HFFc6 (cell line): ENCODE data around the gene FADS6. TPM values are rescaled to one million over a fixed set of nuclear protein-coding genes. Genes with fewer than 3 reads are reported as not detected.
"Not testable (repeated sequence)": the region's sequence is repeated elsewhere in the genome, so short reads cannot be mapped to it uniquely, and the experiment has no call there.

Experiments used
- DNase-seq: peaks from one replicate; pipeline ENCODE4 v3.0.0-alpha.2; 2018
- H3K27ac Mint-ChIP-seq: 2 replicates; pipeline ENCODE4 v1.8.0; 2020; ENCODE audit warnings: mild to moderate bottlenecking, mixed read lengths
- H3K27me3 Mint-ChIP-seq: 2 replicates; pipeline ENCODE4 v1.8.0; 2021; ENCODE audit warnings: mild to moderate bottlenecking, moderate library complexity, mixed read lengths; ENCODE audit not compliant: insufficient read depth
- H3K36me3 Mint-ChIP-seq: 2 replicates; pipeline ENCODE4 v1.8.0; 2021; ENCODE audit warnings: low read depth, mixed read lengths
- H3K4me1 Mint-ChIP-seq: 2 replicates; pipeline ENCODE4 v1.8.0; 2020; ENCODE audit warnings: low read depth, mixed read lengths
- H3K4me3 Mint-ChIP-seq: 2 replicates; pipeline ENCODE4 v1.8.0; 2020; ENCODE audit warnings: mild to moderate bottlenecking, moderate library complexity, mixed read lengths
- H3K9me3 Mint-ChIP-seq: 2 replicates; pipeline ENCODE4 v1.8.0; 2020; ENCODE audit warnings: mild to moderate bottlenecking, mixed read lengths
- CTCF ChIP-seq: fragments of 200-600 bp; sonication (generic); IDR thresholded peaks from 2 replicates; pipeline ENCODE4 v1.5.0; 2021; ENCODE audit warnings: antibody characterized with exemption, mild to moderate bottlenecking
- total RNA-seq, 6 experiments: library from RNA; stranded (reverse); fragmentation: NEBNext Ultra II Directional; extraction: Animal tissue kit (Norgen Biotek cat#: 25700); gene quantifications; 2 replicates in 1 of 6; 3 replicates in 5 of 6; pipeline ENCODE4 v1.2.3, GENCODE V29; 2021

The FADS6 gene
- total RNA-seq, 6 experiments from 2014 or later: not detected

- Mint-ChIP-seq H3K36me3 (no peaks in the 10 kb centered on the region), H3K27me3 (peaks cover 22% of the 10 kb centered on the region), H3K9me3 (peaks cover 10% of the 10 kb centered on the region; the same call in 1 of the 2 replicates), H3K4me1 (no peaks in the 10 kb centered on the region), H3K27ac (no peak overlapping the region), H3K4me3 (no peak overlapping the region)
- no peak for TF ChIP-seq CTCF
- DNase-seq: no peak
Observed at GRCh38 chr17:74916136-74916850, 22.9 kb upstream of the FADS6 start.

GRCh38 chr17:74911423-74911822 is 18.0 kb upstream of the FADS6 start:
- not testable (repeated sequence) for H3K4me1 Mint-ChIP-seq, H3K36me3 Mint-ChIP-seq, H3K4me3 Mint-ChIP-seq, DNase-seq, H3K27ac Mint-ChIP-seq
- peaks cover 13% of the 10 kb centered on the region; the same call in 1 of the 2 replicates for H3K9me3 Mint-ChIP-seq
- H3K27me3 Mint-ChIP-seq: peaks cover 34% of the 10 kb centered on the region

- not testable (repeated sequence) for H3K36me3 Mint-ChIP-seq, H3K27ac Mint-ChIP-seq, H3K4me3 Mint-ChIP-seq, H3K4me1 Mint-ChIP-seq, DNase-seq
- H3K9me3 Mint-ChIP-seq: peaks cover 15% of the 10 kb centered on the region; the same call in 1 of the 2 replicates
- H3K27me3 Mint-ChIP-seq: peaks cover 27% of the 10 kb centered on the region
Observed at GRCh38 chr17:74909097-74909496, 15.7 kb upstream of the FADS6 start.

GRCh38 chr17:74907012-74907411 is 13.6 kb upstream of the FADS6 start:
- Mint-ChIP-seq H3K4me1 (no peaks in the 10 kb centered on the region), H3K36me3 (no peaks in the 10 kb centered on the region), H3K27ac (no peak overlapping the region), H3K9me3 (peaks cover 5% of the 10 kb centered on the region; the same call in 1 of the 2 replicates), H3K4me3 (no peak overlapping the region), H3K27me3 (peaks cover 29% of the 10 kb centered on the region)
- no peak for DNase-seq
- TF ChIP-seq CTCF: no peak

- H3K27me3 Mint-ChIP-seq: peaks cover 29% of the 10 kb centered on the region
- H3K4me1 Mint-ChIP-seq, H3K4me3 Mint-ChIP-seq, H3K36me3 Mint-ChIP-seq, DNase-seq, H3K27ac Mint-ChIP-seq, H3K9me3 Mint-ChIP-seq: not testable (repeated sequence)
Observed at GRCh38 chr17:74906214-74906793, 12.9 kb upstream of the FADS6 start.

GRCh38 chr17:74904687-74905409 is 11.4 kb upstream of the FADS6 start:
- H3K36me3 Mint-ChIP-seq: no peaks in the 10 kb centered on the region
- H3K9me3 Mint-ChIP-seq: peaks cover 5% of the 10 kb centered on the region; the same call in 1 of the 2 replicates
- H3K27ac Mint-ChIP-seq: no peak overlapping the region
- peaks cover 25% of the 10 kb centered on the region for H3K27me3 Mint-ChIP-seq
- no peaks in the 10 kb centered on the region for H3K4me1 Mint-ChIP-seq
- TF ChIP-seq CTCF: no peak
- DNase-seq: no peak
- H3K4me3 Mint-ChIP-seq: no peak overlapping the region

- Mint-ChIP-seq H3K36me3 (no peaks in the 10 kb centered on the region), H3K4me1 (no peaks in the 10 kb centered on the region), H3K27me3 (peaks cover 20% of the 10 kb centered on the region), H3K4me3 (no peak overlapping the region), H3K27ac (no peak overlapping the region), H3K9me3 (peaks cover 5% of the 10 kb centered on the region; the same call in 1 of the 2 replicates)
- no peak for TF ChIP-seq CTCF
- DNase-seq: no peak
Observed at GRCh38 chr17:74903671-74904070, 10.2 kb upstream of the FADS6 start.
